Hematopoietic multipotent progenitor cell treated with erythropoietin and hydrocortisone succinate and interleukin-3 and kit ligand, for 15 days (in vitro differentiated cells): ENCODE measurements around the gene TIE1.

ENCODE experiments used
- DNase-seq: peaks from one replicate; pipeline ENCODE4 v3.0.0-alpha.2; 2015; ENCODE audit warnings: low spot score

The TIE1 gene

GRCh38 chr1:43274125-43274803 lies 26.5 kb upstream of the TIE1 start:
- DNase-seq = no peak

GRCh38 chr1:43274804-43275180 lies 26.0 kb upstream of the TIE1 start:
- DNase-seq = no peak

GRCh38 chr1:43275826-43276620 lies 24.8 kb upstream of the TIE1 start:
- DNase-seq = no peak

GRCh38 chr1:43276673-43277072 lies 24.1 kb upstream of the TIE1 start:
- no peak for DNase-seq

GRCh38 chr1:43277116-43277876 lies 23.5 kb upstream of the TIE1 start:
- DNase-seq = no peak

GRCh38 chr1:43279161-43279560 lies 21.6 kb upstream of the TIE1 start:
- DNase-seq = no peak

- no peak for DNase-seq
Observed at GRCh38 chr1:43279666-43280065, 21.1 kb upstream of the TIE1 start.

- no peak for DNase-seq
Observed at GRCh38 chr1:43280692-43281091, 20.1 kb upstream of the TIE1 start.

GRCh38 chr1:43282220-43283195 lies 18.3 kb upstream of the TIE1 start:
- no peak for DNase-seq

- no peak for DNase-seq
Observed at GRCh38 chr1:43284065-43284464, 16.7 kb upstream of the TIE1 start.

- DNase-seq = no peak
Observed at GRCh38 chr1:43284546-43285110, 16.2 kb upstream of the TIE1 start.

GRCh38 chr1:43285269-43285990 lies 15.4 kb upstream of the TIE1 start, which contains the start of gene C1orf210:
C1orf210 (minus strand) TSS chr1:43285581; CDS start chr1:43283270, 2,311 bp downstream.
- DNase-seq = no peak

GRCh38 chr1:43286115-43286514 lies 14.7 kb upstream of the TIE1 start:
- no peak for DNase-seq

- DNase-seq = no peak
Observed at GRCh38 chr1:43286533-43286932, 14.2 kb upstream of the TIE1 start.

- no peak for DNase-seq
Observed at GRCh38 chr1:43288058-43288784, 12.6 kb upstream of the TIE1 start.

GRCh38 chr1:43288785-43289706 lies 11.7 kb upstream of the TIE1 start:
- DNase-seq = no peak

- DNase-seq = no peak
Observed at GRCh38 chr1:43292216-43292615, 8.6 kb upstream of the TIE1 start.

GRCh38 chr1:43292679-43293078 lies 8.1 kb upstream of the TIE1 start:
- DNase-seq = no peak

GRCh38 chr1:43293176-43293575 lies 7.6 kb upstream of the TIE1 start:
- no peak for DNase-seq
